ENCODE measurements around the gene SHANK2.

SHANK2 gene

DNA sequence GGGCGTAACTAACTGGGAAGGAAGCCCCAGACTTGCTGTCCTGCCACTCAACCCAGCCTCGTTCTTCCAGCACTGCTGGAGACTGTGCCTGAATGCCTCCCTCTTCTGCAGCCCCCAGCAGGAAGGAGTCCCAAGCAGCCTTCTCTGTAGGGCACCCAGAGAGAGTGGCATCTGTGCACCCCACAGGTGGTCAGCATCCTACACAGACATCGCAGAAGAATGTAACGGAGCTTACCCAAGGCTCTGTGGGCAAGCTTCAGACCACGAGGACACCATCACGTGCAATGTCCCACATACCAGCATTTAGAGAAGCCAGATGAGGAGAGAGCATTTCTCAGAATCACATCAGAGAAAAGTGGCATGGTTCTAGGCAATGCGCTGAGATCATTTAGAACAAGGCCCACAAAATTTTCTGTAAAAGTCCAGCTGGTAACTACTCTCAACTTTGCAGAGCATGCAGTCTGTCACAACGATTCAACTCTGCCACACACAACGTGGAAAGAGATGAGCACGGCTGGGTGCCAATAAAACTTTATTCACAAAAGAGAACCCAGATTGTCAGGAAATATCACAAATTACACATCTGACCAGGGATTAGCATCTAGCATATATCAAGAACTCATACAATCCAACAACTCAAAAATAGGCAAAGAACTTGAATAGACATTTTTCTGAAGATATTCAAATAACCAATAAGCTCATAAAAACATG lies 33.4 kb downstream of the SHANK2 start:
- no peak for DNase-seq

DNA sequence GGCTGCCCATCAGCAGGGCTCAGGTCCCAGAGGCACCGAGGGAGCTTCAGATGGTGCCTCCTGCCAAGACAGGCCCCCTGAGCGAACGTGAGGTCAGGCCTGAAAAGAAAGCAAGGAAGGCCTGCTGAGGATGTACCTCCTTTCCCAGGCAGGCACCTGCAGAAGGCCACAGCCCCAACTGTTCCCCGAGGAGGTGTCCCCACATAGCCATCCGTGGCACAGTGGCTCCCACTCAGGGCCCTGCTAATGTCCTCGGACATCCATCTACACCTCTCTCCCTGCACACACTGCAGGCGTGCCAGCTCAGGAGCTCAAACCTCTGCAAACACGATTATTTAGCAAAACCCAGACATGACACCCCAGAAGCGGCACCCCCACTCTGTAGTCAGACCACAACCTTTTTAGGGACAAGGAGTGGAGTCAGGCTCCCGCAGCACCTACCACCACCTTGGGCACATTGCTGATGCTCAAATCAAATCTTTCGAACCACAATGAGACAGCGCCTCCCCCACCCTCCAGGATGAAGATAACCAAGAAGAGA lies 36.9 kb downstream of the SHANK2 start:
- no peak for DNase-seq

DNA sequence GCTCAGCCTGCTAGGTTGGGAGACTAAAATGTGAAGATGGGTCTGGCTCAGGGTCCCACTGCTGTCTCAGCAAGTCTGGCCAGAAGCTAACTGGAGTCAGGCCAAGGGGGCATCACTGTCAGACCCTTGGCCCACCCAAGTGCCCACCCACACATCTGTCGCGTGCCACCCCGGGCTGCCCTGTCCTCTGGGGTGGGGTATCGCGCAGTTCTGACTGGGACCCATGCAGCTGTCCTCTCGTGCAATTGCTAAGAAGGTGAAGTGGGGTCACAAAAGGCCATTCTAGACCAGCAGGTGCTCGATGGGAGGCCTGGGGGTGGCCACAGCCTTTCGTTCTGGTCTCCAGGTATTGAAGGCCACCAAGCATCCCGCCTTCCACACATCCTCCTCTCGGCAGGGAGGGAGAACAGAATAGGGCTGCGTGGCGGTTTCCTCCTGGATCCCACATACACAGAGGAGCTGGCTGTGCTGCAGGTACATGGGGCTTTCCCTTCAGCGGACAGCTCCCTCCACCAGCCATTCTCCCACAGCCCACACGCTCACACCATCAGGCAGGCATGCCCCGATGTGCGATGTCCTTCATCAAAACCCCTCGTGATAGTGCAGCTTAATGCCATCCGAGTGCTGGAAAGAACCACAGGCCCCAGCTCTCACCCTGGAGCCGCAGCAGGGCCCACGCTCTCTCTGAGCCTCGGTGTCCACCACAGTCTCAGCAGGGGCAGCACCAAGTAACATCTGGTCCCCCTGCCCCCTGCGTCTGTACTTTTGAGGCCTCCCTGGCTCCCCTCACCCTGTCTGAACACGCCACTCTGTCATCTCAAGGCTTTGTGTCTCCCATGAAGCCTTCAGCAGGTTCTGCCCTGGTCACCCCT lies 37.6 kb downstream of the SHANK2 start:
- DNase-seq, result no peak

DNA sequence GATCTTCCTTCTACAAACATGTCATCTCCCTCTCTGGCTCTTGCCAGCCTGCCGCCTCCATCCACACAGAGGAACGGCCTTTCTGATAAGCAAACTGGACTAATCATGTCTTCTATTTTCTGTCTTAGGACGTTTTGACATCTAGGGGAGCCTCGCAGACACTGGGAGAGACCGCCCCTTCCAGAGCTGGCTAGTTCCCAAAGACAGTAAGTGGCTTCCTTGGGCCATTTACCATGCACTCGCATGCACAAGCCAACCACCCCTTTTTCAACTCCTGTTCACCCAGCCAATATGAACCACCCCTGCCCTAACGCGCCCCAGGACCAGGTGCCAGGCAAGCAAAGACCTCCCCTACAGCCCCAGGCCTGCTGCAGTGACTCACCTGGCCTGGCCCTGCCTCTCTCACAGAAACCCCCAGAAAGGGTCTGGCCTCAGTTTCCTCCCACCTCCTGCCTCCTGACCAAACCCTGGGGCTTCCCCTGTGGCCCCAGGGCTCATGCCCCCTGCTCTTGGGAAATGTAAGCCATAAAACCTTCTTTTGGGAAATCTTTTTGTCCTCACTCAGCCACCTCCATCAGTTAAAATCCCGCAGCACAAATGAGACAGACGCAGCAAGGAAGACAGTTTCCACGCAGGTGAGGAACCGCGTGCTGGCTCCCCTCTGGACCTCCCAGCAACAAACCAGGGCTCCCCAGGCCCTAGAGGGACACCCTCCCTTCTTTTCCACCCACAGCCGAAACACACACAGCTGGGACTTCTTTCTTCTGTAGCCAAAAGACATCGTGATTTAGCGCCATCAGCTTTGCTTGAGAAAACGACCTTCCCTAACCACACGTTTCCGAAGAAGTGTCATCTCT lies 38.5 kb downstream of the SHANK2 start:
- no peak for DNase-seq

DNA sequence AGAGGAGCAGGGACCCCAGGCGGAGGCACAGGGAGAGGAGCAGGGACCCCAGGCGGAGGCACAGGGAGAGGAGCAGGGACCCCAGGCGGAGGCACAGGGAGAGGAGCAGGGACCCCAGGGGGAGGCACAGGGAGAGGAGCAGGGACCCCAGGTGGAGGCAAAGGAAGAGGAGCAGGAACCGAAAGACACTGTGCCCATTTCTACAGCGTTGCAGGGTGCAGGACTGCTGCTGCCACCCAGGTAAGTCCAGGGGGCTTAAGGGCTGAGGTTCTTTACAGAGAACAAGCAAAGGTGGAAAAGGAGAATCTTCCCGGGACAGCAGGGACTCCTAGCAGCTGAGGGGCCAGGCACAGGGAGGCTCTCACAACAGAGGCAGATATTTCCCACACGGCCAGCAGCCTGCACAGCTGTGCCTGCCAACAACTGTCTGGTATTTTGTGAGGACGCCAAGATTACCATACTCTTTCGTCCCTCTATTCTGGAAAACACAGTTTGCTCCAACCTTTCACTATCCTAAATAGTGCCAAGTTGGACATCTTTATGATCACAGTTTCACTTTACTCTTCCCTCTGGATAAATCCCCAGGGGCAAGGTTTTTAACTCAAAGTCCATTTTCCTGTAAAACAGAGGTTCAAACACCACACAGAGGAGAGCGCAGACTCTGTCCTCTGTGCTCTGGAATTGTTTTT lies 39.4 kb downstream of the SHANK2 start:
- DNase-seq, result no peak

DNA sequence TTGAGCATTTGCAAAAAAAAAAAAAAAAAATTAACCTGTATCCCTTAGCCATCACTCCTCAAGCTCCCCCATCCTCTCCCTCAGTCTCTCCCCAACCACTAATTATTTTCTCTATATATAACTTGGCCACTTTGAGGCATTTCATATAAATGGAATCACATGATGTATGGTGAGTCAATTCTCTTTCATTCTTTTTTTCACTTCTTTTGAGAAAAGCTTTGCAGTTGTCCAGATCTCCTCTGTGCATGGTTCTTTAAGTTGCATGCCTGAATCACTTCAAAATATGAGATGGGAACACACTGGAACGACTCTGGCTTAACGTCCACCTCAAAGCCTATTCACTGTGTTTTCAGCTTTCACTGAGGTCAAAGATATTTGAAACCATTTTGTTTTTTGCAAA lies 40.7 kb downstream of the SHANK2 start:
- DNase-seq, result no peak

DNA sequence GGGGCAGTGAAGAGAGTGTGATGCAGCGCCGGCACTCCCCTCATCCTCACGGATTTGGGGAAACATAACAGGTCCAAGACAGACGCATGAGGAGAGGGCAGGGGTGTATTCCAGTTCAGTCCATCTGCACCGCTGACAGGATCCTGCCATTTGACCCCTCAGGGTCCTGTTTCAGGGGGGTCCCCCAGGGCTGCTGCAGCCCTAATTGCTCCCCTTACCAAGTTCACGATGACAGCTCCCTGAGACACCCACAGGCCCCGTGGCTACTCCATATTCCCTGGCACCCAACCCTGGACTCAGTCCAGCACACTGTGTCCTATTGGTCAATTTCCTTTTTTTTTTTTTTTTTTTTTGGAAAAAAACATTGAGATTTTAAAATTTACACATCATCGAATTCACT lies 41.5 kb downstream of the SHANK2 start:
- DNase-seq, result no peak

DNA sequence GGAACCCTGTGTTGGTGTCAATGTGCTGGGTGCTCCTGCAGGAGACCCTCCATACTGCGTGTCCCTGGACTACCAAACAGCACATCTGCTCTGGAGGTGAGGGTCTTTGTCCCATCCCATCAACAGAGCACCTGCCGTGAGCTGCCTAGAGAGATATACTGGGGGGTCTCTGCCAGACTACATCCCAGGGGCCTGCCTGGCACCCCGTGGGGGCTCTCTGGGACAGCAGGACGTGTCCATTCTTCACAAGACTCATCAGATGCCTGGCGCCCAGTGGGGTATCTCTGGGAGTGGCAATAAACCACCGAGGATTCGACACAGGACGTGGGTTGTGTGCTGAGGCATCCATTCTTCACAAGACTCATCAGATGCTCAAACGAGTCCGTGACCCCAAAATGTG lies 42.7 kb downstream of the SHANK2 start:
- no peak for DNase-seq

DNA sequence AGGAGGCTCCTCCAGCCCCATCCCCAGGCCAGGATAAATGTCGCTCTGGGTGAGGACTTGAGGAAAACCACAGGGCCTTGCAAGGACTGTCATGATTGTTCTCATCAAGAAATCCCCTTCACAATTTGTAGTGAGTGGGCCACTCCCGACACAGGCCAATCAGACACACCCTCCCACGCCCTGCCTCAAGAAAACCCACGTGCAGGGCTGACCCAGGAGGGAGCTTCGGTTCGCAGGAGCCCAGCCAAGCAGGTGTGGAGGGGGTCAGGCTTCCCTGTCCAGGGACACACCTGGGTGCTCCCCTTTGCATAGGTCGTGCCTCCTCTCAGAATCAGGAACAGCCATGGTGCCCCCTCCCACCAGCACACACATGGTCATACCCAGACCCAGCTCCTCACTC lies 43.2 kb downstream of the SHANK2 start:
- no peak for DNase-seq

DNA sequence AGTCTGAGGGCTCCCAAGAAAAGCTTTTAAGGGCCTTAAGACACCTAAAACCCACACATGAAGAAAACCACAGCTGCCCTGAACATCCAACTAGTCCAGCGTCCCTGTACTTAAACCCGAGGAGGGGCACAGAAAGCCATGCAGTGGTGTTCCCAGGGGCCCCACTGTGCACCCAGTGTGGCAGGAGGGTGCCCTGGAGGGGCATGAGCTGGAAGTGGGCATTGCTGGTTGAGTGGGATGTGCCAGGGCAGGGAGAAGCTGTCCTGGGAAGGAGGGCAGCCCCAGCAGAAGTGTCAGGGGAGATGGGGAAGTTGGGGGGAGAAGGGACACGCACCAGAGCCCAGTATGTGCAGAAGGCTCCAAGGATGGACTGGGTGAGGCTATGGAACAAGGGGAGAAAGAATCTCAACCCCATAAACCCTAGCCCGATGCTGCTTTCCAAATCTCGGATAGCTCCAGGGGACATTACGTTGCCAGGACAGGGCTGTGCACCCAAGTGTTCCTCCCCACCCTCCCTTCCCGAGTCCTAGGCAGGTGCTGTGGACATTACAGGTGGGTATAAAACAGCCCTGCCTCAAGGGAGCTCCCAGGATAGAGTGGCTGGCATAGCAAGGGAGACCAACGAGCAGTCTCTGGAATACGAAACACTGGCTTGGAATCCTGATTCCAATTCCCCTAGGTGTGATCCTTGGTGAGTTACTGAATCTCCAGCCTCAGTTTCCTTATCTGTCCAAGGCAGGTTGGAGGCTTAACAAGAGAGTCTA lies 44.2 kb downstream of the SHANK2 start:
- DNase-seq, result no peak

DNA sequence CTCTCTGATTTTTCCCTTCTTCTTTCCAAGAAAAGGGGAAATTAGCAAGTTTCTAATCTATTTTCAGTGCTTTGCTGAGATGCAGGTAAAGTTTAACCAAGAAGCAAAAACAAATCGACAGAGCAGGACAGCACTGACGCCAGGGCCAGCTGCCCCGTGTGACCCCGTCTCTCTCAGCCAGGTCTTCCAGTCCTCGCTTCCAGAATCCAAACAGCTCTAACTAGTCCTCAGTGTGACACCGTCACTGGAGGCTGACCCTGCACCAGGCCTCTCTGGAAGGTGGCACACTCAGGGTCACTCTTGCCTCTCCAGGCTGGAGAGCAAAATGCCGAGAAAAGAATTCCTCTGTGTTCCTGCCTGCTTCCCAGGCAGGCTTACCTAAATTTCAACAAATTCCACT lies 44.8 kb downstream of the SHANK2 start:
- no peak for DNase-seq

DNA sequence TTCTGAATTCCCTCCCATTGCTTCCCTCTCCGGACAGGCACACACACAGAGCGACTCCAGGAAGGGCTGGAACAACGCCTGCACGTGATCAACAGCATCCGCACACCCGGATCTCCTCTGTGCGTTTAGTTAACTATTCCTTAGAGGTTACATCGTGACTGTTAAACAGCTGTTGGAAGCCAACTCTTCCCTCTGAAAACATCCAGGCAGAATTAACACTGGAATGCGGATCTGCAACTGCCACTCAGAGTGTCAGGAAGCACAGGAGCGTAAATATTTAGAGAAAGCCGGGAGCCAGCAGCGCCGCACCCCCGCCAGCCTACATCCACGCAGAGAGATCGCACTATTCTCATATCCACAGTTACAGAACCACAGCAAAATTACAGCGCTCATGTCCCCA lies 46.2 kb downstream of the SHANK2 start:
- DNase-seq, result no peak

DNA sequence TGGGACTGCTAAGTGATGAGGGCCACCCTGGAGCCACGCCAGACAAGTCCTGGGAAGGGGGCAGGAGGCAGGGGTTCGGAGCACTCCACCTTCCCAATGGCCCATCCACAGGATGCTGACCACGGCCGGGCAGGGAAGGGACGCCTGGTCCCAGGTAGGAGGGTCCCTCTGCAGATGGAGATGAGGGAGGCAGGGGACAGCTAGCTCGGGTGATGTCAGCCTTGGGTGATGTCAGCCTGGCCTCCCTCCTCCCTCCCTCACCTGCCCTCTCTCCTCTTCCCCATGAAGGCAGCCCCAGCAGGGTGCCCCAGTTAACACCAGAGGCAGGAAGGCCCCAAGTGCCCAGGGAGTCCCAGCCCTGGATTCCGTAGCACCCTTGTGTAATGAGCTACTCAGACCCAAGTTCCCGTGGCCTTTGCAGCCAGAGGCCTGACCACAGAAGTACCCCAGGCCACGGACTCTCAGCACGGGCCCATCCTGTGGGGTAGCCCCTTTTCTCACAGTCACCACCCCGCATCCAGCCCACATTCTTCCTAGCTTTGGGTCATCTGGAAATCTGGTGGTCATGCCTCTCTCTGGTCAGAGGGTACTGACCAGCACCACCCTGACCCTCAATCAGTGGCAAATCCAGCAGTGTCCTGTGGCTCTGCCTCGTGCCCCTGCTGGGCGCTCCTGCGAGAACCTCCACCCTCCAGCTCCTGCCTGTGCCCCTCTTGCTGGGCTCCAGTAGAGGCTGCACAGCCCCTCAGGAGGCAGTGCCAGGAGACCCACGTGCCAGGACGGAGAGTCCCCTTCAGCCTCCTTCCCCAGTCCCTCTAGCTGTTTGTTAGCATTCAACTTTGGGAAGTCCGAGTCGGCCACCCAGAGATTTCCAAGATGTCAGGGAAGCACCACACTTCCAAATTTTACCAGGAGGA lies 47.4 kb downstream of the SHANK2 start:
- DNase-seq, result no peak

DNA sequence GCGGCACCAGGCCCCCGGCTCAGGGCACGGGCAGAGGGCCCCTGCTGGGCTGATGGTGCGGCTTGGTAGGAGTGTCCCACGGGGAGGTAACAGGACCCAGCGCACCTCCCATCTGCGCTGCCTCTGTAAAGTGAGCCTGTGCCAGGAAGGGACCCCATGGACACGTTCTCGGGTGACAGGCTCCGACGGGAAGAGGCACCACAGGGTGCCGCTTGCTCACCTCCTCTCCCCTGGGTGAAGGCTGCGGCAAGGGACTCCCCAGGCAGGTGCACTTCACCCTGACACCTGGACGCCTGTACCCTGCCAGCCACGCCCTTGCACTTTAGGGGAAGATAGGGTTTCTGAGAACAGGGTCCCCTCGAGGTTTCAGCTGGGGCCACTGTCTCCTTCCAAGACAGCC lies 48.1 kb downstream of the SHANK2 start:
- DNase-seq, result no peak

DNA sequence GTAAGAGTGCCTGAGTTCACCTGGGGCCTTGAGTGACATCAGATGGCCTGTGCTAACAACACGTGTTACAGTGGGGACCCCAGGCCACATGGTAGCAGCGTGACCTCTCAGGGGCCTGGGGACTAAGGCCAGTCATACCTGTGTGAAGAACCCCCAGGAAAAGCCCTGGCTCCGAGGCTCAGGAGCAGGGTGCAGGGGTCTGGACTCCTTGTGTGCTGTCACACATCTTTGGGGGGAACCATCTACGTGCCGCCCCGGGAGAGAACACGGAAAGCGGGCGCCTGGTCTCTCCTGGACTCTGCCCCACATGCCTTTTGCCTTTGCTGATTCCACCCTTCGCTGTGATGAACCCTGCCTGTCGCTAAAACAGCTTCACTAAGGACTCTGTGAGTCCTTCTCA lies 48.7 kb downstream of the SHANK2 start:
- no peak for DNase-seq

DNA sequence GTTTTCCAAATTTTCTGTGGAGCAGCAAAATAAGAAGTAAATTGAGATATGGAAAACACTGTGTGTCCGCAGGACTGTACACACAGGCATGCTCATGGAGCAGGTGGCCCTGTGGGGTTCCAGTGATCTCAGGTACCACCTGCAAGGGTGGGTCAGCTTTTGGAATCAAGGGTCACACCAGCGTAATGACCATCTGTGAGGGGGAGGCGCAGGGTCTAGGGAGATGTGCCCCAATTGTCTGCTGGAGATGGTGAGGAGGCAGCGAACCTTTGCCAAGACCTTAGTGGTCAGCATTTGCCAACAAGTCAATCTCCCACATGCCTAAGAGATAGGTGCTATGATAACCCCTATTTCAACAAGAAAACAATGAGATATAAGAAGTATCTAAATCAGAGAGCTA lies 49.4 kb downstream of the SHANK2 start:
- DNase-seq, result no peak

DNA sequence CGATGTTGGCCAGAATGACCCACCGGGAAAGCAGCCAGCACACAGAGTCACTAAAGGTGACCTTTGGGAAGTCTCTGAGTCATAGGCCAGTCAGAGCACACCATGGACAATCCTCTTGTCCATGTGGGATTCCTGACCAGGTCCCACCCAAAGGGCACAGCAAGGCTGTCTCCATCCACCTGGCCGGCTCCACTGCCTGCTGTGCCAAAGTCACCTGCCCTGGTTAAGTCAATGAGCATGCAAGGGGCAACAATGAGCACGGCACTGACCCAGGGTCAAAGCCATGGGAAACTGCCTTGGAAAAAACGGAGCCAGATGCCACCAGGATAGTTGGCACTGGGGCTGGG lies 49.8 kb downstream of the SHANK2 start:
- no peak for DNase-seq

Data from GDM1 (cell line).